GM18502 (cell line): ENCODE measurements around the gene DHRS11.
"Not testable (repeated sequence)": the region's sequence is repeated elsewhere in the genome, so short reads cannot be mapped to it uniquely, and the experiment has no call there.

Source experiments
- ATAC-seq: cut with Tn5 transposase; IDR thresholded peaks from one replicate; pipeline ENCODE4 v1.9.1; 2021; ENCODE audit warnings: mild to moderate bottlenecking; ENCODE audit not compliant: unreplicated experiment, poor library complexity

DHRS11 gene

DNA sequence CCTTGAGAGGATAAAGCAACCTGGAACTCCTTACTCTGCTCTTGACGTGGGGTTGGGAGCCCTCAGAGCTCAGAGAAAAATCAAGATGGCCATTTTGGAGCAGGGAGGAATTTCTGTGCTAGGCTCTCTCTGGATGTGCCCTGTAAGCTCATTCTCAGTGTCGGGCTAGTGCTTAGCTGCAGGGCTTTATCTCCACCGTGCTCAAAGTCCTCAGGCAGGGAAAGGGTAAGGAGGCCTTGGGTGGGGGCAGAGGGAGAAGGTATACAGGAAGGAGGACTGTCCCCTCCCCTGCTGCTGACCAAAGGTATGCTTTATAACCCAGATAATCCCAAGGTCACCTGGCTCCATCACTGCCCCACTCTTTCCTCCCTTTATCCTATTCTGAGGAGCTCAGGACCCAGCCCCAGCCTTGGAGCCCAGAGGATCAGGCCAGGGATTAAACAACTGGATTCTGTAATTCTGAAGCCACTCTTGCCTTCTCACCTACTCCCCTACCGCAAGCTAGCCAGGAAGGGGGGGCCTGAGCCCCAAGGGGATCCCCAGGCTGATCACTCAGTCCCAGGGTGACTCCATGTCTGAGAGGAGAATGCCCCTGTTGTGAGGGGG is 1.1 kb downstream of the DHRS11 start:
- no peak for ATAC-seq

DNA sequence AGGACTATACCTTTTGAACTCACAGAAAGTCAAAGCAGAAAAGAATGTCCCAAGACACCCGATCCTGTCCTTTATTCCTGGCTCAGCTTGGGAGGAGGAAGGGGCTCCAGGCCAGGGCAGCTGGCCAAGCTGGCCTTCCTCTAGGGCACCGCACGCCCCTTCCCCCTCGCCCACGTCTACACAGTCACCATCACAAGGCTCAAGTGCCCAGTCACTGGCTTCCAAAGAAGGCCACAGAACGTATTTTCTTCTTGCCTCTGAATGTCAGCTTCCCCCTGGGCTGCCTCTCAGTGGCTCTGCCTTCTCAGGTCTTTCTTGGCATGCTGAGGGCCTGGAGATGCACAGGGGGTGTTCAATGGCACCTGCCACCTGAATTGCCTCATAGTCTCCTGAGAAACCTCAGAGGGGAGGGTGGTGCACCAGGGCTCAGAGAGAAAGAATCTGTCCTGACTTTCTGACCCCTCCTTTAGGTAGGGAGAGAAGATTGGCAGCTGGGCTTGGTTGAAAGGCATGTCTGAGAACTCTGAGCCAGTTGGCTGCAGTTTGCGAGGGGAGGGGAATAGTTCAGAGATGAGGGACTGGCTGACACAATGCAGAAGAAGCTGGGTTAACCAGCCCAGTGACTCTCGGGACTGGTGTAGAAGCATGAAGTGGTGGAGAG is 2.1 kb downstream of the DHRS11 start:
- no peak for ATAC-seq

DNA sequence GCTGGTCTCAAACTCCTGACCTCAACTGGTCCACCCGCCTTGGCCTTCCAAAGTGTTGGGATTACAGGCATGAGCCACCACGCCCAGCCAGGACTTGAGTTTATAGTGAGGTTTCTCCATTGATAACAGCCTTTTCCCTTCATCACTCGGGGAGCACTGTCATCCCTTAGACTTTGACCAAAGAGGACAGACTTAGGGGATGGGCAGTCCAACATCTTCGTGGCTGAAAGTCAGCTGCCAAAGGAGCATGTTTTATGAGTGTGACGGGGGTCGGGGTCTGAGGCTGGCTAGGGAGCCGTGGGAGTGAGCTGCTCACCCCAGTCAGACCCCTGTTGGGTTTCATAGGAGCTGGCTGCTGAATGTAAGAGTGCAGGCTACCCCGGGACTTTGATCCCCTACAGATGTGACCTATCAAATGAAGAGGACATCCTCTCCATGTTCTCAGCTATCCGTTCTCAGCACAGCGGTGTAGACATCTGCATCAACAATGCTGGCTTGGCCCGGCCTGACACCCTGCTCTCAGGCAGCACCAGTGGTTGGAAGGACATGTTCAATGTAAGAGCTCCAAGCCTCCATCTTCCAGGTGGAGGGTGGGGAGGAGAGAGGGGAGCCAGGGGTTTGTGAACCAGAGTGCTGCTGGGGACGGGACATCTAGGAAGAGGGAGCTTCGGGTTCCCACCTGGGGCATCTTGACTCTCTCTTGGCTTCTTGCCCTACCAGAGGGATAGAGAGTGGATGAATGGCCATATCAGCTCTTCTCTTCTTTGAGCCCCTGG is 3.1 kb downstream of the DHRS11 start:
- ATAC-seq = no peak

DNA sequence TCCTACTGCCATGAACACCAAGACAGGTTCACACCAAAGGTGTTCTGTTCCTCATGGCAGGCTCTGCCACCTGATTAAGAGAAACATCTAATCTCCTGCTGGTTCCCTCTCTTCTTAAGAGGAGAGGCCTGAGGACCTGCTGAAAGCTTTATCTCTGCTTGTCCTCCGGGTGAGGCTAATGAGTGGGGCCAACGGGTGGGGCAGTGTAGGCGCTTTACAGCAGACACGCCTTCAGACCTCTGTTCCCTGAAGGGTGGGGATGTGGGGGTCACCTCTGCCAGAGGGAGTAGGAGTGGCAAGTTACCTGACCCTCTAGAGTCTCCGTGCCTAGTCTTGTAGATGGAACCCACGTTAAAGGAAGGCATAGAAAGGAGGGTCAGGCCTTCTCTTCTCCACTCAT is 5.5 kb downstream of the DHRS11 start:
- ATAC-seq = no peak

DNA sequence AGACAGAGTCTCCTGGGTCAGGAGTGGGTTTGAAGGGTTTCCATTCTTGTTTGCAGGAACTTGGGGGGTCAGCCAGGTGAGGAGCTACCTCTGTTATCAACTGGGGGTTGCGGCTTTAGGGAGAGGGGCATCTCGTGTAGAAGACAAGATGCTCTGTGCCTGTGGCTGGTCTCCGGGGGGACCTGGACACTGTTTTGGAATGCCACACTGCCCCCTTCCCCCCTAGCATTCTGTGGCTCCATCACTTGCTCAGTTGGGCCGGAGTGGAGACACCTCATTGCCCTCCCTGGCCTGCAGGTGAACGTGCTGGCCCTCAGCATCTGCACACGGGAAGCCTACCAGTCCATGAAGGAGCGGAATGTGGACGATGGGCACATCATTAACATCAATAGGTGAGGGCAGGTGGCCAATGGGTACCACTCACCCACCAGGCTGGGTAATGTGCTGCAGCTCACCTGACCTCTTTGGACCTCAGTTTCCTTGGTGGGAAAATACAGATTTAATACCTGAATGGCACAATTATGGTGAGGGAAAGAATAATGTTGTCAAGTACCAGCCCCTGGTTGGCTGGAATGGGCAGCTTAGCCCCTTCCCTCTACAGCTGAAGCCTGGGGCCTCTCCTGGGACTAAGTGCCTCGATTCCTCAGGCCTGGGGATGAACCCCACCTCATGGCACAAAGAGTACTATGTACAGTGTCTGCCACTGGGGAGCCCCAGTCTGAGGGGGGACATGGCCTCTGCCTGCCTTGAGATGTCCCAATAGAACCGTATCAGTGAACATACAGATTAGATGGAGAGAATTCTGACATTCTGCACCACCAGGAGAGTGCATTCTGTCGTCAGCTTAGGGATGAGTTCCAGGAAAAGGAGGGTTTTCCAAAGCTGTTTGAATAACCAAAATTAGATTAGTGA is 6.4 kb downstream of the DHRS11 start:
- no peak for ATAC-seq

DNA sequence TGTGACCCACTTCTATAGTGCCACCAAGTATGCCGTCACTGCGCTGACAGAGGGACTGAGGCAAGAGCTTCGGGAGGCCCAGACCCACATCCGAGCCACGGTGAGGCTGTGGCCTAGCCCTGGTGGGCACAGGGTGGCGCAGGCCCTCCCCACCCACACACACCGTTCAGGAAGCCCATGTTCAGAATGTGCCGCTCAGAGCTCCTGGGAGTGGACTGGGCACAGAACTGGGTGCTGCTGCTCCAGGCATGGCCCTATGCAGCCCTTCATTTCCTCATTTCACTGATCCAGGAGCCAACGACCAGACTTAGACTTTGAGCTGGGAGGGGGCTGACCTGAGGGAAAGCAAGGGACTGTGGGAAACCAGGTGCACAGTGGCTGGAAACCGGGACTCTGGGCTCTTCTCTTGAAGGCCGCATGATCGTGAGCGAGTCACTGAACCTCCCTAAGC is 7.3 kb downstream of the DHRS11 start:
- ATAC-seq = no peak

DNA sequence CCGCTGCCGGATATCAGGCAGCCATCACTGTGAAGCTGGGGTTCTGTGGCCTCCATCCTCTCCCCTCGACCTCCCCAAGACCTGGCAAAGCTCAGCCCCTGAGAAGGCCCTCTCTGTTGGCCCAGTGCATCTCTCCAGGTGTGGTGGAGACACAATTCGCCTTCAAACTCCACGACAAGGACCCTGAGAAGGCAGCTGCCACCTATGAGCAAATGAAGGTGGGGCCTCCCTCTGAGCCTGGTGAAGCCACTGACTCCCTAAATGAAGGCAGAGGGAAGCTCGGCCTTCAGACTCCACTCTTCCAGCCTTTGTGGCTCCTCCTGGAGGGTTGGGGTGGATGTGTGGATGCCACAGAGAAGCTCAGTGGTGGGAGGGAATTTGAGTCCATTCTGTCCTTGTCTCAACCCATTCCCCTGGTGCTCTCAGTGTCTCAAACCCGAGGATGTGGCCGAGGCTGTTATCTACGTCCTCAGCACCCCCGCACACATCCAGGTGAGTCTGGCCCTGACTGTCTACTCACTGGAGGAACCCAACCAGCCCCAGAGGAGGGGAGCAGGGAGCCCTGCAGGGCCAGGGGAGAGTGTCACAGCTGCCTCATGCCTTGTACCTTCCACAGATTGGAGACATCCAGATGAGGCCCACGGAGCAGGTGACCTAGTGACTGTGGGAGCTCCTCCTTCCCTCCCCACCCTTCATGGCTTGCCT is 8.0 kb downstream of the DHRS11 start:
- ATAC-seq = no peak

DNA sequence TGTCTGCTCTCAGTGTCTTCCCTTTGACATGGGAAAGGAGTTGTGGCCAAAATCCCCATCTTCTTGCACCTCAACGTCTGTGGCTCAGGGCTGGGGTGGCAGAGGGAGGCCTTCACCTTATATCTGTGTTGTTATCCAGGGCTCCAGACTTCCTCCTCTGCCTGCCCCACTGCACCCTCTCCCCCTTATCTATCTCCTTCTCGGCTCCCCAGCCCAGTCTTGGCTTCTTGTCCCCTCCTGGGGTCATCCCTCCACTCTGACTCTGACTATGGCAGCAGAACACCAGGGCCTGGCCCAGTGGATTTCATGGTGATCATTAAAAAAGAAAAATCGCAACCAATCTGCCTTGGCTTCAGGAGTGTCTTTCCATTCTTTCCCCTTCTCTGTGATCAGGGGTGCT is 8.8 kb downstream of the DHRS11 start:
- no peak for ATAC-seq

DNA sequence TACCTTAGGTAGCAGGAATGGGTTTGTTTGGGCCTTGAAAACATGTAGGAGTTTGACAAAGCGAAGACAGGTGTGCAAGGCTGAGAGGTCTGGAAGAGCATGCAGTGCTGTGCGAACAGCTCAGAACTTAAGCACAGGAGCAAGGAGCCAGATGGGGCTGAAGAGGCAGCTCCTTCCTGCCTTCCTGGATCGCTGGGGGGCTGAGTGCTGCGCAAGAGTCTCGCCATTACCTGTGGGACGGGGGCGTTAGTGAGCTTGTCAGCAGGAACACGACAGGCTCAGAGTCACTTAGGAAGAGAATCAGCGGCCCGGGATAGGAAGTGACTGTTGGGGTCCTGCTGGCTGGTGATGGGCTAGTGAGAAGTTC is 9.2 kb downstream of the DHRS11 start:
- ATAC-seq = peak; percentile 24

DNA sequence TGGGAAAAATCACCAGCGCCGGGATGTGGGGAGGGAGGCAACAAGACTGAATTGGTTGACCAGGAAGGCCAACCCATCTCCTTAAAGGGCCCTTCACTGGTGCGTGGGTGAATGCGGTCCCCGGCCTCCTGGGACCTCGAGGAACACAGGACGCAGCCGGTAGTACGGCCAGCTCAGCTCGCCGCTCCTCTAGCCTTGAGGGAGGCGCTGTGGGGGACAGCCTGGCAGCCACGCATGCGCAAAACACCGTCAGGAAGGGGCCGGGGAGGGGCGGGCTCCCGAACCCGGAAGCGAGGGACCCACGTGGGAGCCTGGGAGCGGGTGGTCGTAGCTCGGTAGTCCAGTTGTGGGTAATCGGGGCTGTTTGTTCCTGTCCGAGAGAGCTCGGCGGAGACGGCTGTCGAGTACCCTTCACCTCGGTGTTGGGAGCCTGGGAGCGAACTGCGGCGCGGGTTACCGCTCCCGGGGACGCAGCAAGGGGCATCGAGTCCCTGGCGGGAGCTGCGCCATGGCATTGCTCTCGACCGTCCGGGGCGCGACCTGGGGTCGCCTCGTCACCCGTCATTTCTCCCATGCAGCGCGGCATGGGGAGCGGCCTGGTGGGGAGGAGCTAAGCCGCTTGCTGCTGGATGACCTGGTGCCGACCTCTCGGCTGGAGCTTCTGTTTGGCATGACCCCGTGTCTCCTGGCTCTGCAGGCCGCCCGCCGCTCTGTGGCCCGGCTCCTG is 9.8 kb downstream of the DHRS11 start, which contains the start of gene MRM1:
Gene MRM1, plus strand, starts transcription at position 281 of the 727 bp plus-strand sequence. Its CDS starts 228 bp downstream, at position 509.
- peak; percentile 74 for ATAC-seq

DNA sequence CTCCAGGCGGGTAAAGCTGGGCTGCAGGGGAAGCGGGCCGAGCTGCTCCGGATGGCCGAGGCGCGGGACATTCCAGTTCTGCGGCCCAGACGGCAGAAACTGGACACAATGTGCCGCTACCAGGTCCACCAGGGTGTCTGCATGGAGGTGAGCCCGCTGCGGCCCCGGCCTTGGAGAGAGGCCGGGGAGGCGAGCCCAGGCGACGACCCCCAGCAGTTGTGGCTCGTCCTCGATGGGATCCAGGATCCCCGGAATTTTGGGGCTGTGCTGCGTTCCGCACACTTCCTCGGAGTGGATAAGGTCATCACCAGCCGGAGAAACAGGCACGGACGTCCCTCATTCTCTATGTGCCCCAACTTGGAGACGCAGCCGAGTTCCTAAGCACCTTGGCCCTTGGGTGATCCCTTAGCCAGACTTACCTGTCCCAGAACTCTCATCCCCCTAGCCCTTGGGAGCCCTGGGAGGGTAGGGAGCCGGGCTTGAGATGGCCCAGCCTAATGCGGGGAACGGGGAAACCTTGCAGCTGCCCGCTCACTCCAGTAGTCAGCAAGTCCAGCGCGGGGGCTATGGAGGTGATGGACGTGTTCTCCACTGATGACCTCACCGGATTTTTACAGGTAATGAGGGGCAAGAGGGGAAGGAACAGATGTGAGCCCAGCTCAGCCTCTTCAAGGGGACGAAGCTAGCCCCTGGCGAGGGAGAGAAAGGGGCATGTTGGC is 10.5 kb downstream of the DHRS11 start:
- peak; percentile 21 for ATAC-seq

DNA sequence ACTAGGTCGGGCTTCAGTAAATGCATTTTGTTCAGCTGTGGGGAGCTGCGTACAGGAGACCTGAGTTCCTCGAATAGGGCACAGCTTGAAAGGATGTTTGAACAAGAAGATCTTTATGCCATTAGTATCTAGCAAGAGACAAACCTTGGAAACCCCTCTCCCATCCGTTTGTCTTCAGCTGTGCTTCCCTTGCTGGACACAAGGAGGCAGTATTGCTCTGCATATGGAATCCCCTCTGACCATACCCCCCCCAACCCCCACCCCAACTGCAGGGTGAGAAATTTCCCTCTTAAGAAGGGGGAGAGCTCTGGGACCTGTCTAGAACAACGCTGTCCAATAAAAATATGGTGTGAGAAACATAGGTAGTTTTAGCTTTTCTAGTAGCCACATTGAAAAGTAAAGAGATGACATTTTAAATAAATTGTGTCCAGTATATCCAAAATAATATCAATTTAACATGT is 11.3 kb downstream of the DHRS11 start:
- no peak for ATAC-seq

DNA sequence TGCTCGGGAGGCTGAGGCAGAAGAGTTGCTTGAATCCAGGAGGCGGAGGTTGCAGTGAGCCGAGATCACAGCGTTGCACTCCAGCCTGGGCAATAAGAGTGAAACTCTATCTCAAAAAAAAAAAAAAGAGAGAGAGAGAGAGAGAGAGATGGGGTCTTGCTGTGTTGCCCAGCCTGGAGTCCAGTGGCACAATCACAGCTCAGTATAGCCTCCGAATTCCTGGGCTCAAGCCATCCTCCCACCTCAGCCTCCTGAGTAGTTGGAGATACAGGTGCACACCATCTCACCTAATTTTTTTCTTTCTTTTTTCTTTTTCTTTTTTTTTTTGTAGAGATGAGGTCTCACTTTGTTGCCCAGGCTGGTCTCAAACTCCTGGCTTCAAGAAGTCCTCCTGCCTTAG is 13.3 kb downstream of the DHRS11 start:
- not testable (repeated sequence) for ATAC-seq

DNA sequence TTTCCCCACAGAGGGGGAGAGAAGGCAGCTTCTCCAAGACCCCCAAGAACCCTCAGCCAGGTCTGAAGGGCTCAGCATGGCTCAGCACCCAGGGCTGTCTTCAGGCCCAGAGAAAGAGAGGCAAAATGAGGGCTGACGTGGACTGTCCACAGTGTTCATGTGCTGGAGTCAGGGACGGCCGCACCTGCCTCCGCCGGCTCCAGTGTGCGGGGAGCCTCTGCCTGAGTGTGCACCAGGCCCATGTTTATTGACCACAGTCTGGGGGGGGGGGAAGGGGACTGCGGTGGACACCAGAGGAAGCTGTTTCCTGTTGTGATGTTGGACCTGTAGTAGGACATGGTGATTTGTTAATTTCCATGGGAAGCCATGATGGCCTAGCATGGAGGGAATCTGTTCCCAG is 16.6 kb downstream of the DHRS11 start:
- ATAC-seq = no peak

DNA sequence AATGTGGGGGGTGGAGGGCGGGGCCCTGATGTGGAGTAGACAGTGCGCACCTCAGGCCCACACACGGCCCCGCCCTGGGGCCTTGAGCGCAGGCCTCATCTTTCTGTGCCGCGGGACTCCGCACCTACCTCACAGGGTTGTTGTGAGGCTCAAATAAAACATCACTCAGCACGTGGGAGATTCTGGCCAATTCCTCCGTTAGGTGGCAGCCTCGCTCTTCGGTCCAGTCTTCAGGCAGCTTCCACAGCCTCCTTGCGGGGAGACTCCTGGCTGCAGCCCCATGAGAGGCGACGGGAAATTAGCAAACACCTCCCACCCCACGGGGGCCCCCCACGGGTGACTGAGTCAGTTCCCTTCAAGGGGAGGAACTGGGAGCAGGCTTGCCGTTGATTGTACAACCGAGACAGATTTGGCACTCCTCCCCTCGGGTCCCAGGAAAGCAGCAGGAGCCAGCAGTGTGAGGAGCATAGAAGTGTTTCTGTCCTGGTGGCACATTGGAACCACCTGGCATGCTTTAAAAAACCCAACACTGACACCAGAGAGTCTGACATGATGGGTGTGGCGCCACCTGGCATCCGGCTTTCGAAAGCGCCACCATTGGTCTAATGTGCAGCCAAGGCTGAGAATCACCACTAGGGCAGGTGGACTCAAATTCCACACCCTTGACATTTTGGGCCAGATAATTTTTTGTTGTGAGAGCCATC is 17.3 kb downstream of the DHRS11 start:
- ATAC-seq = no peak

DNA sequence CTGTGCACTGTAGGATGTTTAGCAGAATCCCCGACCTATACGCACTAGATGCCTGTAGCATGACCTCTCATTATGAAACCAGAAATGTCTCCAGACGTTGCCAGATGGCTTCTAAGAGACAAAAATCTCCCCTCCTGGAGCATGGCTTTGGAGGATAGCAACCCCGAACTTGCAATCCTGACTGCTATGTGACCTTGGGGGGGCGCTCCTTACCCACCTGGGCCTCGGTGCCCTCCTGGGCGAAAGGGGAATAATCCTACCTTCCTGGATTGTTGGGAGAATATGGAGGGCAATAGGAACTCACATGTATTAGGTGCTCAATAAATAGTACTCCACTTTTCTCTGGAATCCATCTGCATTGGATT is 17.8 kb downstream of the DHRS11 start:
- no peak for ATAC-seq

DNA sequence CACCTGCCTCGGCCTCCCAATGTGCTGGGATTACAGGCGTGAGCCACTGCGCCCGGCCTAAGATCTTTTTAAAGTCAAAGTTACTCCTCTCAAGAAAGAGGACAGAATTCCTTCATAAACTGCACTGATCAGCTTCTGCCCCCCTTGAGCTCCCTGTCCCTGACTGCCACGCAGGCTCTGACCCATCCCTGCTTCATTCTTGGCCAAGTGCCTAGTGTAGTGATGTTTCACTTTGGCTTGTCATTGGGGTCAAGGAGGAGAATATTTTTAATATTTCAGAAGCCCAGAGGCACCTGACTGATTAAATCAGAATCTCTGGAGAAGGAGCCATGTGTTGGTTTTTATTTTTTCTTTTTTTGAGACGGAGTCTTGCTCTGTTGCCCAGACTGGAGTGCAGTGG is 18.8 kb downstream of the DHRS11 start:
- no peak for ATAC-seq
